Femur (tissue), 1 donor: ENCODE data around the gene NPLOC4.
"Not testable (repeated sequence)": the region's sequence is repeated elsewhere in the genome, so short reads cannot be mapped to it uniquely, and the experiment has no call there.

ENCODE experiments used
- DNase-seq: peaks from one replicate; pipeline ENCODE4 v3.0.0-alpha.2; 2017

NPLOC4 gene

DNA sequence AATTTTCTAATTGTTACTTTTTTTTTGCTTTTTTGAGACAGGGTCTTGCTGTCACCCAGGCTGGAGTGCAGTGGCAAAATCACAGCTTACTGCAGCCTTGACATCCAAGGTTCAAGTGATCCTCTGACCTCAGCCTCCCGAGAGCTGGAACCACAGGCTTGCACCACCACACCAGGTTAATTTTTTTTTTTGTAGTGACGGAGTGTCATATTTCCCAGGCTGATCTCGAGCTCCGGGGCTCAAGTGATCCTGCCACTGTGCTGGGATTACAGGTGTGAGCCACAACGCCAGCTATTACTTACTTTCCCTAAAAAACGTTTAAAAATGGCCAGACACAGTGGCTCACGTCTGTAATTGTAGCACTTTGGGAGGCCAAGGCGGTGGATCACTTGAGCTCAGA lies 6.6 kb downstream of the NPLOC4 start:
- DNase-seq: no peak

DNA sequence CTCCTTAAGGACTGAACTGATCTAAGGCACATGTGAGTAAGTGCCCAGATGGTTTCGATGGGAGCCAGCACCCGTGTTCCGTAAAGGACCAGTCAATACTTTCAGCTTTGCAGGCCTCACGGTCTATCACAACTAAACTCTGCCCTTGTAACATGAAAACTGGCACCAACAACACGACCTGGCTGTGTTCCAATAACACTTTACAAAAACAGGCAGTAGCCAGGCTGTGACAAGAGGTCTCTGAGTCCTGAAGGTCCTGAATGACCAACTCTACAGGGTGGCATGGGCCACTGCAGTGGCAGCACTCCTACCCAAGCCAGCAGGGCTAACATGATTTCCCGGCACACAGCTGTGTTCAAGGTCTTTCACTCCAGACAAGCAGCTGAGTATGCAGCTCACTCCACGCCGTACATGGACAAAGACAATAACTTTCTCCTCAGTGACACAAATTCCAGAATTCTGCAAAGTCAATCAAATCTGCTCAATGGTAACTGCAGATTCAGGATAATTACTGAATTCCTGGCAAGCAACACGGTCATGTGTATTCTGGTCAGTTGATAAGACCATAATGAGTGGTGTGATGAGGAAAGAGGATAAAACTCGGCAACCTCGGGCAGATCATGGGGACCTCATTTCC lies 15.3 kb downstream of the NPLOC4 start:
- DNase-seq: no peak

DNA sequence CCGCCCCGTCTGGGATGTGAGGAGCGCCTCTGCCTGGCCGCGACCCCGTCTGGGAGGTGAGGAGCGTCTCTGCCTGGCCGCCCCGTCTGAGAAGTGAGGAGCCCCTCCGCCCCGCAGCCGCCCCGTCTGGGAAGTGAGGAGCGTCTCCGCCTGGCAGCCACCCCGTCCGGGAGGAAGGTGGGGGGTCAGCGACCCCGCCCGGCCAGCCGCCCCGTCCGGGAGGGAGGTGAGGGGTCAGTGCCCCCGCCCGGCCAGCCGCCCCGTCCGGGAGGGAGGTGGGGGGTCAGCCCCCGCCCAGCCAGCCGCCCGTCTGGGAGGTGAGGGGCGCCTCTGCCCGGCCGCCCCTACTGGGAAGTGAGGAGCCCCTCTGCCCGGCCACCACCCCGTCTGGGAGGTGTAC lies 18.6 kb downstream of the NPLOC4 start:
- not testable (repeated sequence) for DNase-seq

DNA sequence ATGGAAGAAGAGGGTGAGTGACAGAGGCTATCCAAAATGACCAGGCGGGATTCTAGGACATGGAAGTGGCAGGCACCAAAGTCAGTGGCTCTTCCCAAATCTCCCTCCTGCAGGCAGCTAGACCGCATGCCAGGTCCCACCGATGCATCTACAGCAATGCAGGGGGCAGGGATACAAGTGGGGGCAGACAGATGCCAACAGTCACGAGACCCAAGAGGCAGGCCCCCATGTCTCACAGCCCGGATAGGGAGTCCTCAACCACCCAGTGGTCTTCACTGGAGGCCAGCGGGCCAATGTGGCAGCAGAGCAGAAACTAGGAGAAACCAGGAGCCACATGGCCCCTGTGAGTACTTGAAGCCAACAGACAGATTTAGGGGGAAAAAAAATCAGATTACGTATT lies 20.0 kb downstream of the NPLOC4 start:
- DNase-seq: no peak

DNA sequence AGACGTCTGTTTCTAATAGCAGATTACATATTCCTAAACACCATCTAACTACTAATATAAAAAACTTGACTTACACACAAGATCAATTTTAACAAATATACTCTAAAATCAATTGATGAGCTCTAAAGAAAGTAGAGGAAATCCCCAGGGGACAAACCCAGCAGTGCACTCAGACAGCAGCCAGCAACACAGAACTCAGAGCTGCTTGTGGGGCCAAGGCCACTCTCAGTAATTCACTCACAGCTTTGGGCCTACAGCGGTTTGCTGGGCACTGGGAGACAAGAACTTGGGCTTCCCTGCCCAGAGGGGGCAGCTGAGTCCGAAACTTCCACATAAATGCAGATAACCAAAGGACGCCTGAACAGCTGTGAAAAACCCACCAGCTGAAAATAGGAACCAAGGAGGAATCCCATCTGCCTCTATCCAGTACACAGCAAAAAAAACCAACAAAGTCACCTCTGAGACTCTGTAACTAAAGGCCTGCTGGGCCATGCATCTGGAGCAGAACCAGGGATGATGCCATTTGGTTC lies 21.4 kb downstream of the NPLOC4 start:
- DNase-seq: no peak

DNA sequence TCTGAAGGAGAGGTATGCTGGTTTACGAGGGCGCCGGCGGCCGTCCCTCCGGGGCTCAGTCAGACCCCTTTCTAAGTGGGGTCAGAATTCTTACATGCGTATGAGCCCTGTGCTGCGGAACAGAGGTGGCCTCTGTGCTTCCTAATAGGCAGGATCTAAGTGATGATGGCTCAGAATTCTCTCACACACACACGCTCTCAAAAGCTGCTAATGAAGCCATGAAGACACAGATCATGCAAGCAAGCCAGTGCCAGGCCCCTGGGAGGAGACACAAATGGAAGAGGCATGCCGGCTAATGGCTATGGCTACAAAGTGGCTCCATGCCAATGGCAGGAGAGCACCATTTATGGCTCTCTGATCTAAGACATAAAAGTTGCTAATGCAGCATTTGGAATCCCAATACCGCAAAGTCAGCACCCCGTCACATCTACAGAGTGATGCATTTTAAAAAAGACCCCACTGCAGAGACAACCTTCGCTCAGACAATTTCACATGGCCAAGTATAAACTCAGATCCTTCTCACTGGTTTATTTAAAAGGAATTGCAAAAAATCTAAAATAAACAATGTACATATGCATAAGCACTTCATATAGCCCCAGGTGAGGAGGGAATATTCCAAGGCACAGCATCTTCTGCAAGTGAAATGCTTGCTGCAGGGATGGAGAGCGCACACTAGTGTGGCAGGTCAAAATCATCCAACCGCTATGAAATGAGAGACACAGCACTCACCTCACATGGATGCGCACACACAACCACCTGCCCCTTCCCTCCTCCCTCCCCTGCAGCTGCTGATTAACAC lies 24.5 kb downstream of the NPLOC4 start:
- DNase-seq: no peak

DNA sequence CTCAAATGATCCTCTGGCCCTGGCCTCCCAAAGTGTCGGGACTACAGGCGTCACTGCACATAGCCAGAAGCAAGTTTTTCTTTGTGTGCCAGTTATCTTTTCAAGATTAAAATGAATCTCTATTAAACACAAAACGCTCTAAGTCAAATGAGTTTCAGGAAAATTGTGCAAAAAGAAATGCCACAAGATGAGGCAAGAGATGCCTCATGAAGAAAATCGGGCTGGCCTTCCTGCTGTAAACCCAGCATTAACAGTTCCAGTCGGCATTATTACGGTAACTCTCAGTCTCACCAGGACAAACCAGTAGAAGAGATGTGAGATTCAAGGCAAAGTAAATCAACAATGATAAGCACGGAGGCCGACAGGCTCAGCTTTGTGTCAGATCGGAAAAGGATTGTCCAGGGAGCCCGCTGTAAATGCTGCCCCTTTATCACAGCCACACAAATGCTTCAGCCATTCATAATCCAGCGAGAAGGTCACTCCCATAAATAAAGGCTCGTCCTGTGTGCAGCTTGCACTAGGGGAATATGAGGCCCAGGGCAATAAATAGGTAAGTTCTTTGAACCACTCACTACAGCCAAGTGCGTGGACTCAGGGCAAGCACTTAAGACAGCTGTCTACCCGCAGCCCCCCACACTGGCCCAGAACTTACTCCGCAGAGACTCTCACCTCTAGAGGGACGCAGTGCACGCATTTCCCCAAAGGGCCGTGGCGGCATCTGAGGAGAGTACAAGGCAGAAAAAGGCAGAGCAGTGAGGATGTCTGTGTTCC lies 27.2 kb downstream of the NPLOC4 start:
- DNase-seq: no peak

DNA sequence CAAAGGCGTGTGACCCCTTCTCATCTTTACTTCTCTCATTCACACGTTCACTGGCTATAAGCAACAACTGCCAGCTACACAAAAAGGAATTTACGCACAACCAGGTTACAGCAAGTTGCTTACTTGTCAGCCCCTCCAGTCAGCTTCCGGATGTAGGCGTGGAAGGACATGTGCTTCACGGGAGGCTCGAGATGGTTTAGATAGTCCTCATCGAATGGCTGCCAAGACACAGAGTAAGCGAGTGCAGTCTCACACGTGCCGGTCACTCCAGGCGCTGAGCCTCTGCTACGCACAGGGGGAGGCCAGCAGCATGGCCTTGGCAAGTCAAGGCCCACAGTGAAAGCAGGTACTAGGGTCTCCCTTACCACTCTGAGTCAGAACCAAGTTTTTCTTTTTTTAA lies 28.3 kb downstream of the NPLOC4 start:
- DNase-seq: no peak

DNA sequence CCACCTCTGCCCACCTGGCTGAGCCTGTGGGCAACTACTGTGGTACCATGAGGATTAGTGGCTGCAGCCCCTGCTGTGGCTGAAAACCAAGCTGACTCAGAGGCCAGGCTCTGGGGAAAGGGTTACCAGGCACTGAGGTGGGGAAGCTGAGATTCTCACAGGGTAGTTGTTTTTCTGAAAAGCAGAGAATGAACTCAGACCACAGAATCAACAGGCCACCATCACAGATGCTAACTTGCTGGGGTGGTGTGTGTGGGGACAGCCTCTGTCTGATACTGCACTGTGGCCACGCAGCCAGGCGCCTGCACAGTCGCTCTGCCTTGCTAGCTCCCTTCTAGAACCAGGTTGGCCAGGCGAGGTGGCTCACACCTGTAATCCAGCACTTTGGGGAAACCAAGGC lies 28.8 kb downstream of the NPLOC4 start:
- DNase-seq: no peak

DNA sequence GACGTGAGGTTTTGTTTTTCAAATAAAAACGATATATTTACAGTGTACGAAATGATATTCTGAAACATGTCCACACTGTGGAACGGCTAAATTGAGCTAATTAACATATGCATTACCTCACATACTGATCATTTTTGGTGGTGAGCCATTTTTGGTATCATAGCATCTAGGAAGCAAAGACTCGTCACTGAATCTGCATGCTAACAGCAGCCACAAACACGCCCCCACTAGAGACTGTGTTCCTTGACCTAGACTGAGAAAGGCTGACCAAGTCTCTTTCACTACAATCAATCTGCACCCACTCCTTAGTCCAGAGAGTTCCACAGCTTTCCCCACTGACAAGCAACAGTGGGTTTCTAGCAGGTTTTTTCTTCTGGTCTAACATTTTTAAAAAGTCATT lies 29.5 kb downstream of the NPLOC4 start:
- no peak for DNase-seq

DNA sequence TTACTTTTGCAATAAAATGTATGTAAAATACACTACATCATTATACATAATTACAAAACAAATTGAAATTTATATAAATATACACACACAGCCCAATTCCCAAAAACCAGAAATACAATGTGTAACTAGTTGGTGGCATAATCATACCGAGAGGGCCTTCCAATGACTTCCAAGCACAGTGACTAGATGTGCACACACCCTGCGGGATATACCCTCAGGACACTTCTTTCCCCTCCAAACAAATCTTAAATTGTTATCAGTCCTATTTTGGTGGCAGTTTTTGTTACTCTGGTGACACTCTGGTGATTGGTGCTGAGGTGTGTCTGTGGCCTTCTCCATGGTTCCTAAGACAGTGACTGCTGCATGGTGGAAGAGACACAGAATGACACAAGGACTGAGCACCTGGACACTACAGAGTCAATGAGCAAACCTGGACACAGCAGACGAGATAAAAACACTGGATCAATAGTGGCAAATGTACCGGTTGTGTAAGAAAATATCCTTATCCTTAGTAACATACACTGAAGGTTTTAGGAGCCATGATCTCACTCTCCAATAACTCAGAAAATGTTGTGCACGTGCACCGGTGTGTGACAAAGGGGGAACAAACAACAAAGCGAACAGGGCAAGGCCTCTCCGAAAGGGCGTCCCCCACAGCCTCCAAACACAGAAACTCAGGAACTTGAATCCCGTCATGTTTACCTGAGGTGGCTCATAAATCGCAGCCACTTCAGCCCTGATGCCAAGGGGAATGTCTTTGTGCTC lies 32.9 kb downstream of the NPLOC4 start:
- DNase-seq: no peak

DNA sequence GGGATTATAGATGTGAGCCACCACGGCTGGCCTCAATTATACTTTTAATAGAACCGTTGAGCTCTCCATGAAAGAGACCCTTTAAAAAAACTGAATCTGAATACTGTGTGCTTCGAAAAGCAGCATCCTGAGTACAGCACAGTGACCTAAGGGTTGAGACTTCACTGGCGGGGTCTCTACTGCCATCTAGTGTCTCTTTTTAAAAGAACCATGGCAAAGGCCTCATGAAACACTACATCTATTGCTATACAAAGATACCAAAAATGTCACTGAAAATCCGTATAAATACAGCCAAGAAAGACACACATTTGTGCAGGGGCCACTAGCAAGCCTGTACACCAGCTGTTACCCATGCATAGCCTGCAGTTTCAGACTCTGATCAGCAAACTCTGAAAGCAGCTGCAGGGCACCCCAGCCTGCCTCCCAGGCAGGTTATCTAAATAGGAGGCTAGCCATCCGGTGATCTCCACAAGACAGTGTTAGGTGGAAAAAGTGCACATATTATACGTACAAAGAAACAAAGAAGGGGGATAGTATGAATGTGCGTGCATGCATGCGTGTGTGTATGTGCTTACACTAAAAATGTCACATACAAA lies 35.3 kb downstream of the NPLOC4 start:
- DNase-seq: peak; percentile 65

DNA sequence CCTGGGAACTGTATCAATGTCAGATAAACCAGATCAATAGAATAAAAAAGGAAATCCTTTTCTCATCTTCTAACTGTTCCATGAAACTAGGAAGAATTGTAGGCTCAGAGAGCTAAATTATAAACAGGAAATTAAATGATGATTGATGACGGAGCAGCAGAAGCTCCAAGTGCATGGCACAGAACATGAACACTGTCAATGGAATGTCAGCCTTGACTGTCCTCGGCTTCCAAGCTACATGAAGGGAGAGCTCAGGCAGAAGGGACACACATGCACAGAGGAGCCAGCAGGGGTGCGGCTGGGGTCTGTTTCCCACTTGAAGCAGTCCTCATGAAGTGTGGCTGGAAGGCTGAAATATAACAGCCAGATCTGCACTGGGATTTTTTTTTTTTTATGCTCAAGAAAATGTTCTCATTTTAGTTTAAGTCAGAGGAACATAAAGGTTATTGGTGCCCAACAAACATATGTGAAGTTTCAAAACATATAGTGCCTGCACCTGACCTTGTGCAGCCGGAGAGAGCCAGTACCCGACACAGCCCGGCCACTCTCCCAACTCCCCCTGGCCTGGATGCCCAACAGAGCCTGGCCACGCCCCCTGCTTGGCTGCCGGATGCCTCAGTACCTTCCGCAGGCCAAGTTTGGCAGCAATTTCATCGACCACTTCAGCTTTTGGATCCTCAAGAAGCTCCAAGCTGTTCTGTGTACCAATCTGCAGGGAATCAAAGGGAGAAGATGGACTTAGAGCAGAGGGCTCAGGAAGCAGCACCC lies 37.0 kb downstream of the NPLOC4 start:
- no peak for DNase-seq

DNA sequence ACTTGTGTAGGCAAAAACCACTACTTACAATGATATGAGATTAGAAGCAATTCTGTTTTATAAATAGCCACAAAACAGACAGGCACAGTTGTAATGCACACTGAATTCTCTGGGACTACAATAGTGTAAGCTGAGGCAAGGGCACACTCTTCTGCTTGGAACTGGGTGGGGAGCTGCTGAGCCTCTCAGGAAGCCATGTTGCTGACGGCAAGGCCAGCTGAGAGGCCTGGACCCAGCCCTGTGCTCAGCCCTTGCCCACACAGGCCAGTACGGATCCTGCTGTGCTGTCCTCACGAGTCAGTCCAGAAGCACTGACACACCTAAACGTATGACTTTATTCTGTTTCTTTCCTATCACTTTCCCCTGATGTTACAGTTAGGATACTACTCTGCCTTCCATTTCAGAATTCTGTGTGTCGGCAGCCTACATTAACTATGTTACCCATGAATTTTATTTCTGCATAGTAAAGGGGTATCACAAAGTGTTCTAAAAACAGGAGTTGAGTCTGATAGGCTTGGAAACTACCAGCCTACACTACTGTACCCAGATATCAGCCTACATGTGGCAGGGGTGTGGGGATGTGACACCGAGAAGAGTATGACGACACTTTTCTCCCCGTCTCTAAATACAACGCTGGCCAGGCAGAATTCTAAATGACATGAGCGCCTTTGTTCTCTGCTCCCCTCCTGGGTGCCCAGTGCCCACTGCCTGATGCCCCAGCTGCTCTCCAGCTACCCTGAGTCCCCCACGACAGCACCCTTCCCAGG lies 43.6 kb downstream of the NPLOC4 start:
- DNase-seq: no peak

DNA sequence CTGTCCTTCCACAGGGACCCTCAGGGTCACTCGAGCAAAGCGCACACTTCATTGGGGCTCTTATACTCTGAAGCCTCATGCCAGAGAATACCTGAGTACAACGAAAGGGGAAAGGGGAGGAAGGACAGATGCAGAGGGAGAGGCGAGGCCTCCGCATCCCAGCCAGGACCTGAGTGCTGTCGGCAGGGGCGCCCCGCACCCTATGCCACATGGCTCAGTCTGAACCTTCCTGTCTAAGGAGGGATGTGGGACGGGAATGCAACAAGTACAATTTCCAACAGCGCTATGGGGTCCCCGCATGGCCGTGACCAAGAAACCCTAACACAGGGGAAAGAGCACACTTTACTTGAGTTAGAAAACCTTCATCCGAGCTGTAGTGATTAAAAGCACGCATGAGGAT lies 44.9 kb downstream of the NPLOC4 start:
- DNase-seq: no peak

DNA sequence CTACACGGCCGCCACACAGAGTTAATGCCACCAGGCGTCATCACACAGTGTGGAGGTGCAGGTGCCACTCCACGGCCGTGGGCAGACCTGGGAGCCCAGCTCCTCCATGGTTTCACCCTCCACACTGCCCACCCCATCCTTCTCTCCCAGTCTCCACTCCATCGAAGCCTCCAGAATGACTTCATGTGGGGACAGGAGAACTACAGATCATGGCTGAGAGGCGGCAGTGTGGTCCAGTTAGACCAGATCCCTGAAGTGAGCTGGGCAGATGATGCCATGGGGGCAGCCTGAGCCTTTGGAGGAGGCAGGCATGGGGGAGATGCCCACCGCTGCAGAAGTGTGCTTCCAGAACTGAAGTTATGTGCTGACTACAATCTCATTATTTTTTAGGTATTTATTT lies 46.8 kb downstream of the NPLOC4 start:
- DNase-seq: no peak

DNA sequence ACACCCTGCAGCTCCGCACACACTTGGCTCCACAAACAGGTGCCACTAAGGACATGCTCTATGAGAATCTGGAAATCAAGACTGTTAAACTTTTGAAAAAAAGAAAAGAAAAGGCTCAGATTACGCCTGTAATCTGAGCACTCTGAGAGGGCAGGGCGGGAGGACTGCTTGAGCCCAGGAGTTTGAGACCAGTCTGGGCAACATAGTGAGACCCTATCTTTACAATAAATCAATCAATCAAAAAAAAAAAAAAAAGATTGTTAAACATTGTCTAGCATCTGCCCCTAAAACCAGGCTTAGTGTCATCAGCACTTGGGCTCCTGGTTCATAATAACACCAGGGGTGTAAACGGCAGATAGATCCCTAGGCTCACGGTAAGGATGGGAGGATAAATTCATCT lies 47.3 kb downstream of the NPLOC4 start:
- DNase-seq: no peak

DNA sequence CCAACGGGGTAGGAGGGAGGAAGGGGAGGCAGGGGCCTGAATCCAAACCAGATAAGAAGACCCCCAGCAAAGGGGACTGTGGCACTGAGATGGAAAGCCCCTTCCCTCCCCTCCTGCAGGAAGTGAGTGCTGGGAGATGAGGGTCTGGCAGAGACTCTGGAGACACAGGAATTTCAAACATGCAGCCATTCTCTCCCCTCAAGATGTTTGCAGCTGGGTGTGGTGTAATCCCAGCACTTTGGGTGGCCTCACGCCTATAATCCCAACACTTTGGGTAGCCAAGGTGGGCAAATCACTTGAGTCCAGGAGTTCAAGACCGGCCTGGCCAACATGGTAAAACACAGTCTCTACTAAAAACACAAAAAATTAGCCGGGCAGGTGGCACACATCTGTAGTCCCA lies 50.8 kb downstream of the NPLOC4 start:
- no peak for DNase-seq

DNA sequence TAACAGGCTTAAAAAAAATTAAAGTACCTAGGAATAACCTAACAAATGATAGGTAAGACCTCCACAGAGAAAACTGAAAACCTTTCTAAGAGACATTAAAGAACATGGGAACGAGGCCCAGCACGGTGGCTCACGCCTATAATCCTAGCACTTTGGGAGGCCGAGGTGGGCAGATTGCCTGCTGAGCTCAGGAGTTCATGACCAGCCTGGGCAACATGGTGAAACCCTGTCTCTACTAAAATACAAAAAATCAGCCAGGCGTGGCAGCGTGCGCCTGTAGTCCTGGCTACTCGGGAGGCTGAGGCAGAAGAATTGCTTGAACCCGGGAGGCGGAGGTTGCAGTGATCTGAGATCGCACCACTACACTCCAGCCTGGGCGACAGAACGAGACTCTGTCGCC lies 52.1 kb downstream of the NPLOC4 start:
- not testable (repeated sequence) for DNase-seq

DNA sequence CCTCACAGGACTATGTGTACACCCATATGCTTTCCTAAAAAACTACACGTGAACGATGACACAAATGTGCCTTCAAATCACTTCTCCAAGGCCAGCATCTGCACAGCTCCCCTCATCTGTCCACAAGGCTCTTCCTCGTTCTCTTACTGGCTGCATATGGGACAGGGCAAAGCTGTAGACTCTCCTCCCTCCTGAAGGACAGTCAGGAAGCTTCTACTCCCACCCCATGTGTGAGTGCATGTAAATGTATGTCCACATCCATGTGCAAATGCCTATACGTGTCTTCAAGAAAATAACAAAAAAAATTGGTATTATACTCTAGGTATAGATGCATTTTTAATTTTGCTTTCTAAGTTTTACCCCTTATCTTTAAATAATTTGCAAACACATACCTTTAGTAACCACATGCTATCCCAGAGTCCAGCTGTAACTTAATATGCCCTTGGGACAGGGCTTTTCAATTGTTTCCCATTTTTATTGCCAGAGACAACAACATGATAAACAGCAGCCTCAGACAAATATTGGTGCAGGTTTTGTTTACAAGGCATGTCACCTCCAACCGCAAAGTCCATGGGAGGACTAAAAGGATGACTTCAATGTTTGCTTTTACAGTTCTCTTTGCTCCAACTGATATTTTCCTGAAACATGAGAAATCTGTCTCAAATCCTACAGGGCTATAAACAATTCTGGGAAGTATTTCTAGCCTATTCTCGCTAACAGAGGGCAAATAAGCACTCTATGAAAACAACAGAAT lies 53.1 kb downstream of the NPLOC4 start:
- no peak for DNase-seq
